ENCODE data around the gene RAPSN. TPM values are rescaled to one million over a fixed set of nuclear protein-coding genes. Genes with fewer than 3 reads are reported as not detected.

Gene RAPSN
- total RNA-seq, 6 experiments from 2014 or later: 0.15 to 0.49 (median 0.25) TPM; not detected in 3

GRCh38 chr11:47392546-47393162 lies 56.3 kb downstream of the RAPSN start:
- intact Hi-C loops (cut with DNase I): no loop called here
- no peak for DNase-seq

DNA sequence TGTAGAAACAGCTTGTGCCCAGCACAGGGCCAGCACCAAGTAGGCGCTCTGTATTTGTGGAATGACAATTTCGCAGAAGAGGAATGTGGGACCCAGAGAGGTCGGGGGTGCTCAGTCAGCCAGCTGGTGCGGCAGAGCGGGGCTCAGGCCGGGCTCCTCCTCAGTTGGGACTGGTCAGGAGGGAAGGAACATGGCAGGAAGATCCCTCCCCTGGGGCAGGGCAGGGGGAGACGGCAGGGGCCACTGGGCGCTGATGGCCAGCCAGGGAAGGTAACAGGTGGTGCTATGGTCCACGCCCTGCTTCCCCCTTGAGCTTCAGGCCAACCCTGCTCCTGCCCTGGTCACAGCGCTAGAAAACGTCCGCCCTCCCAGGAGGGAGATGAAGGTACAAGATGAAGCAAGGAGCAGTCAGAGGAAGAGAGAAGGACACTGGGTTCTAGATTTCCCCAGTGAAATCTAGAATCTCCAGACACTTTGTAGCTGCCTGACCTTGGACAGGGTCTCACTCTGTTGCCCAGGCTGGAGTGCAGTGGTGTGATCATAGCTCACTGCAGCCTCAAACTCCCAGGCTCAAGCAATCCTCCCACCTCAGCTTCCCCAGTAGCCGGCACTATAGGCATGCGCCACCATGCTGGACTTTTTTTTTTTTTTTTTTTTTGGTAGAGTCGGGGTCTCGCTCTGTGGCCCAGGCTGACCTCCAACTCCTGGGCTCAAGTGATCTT lies 57.1 kb downstream of the RAPSN start:
- no peak for ATAC-seq
- TF ChIP-seq CTCF (IDR thresholded peaks at IDR 0.05) (no peak), POLR2A (IDR thresholded peaks at IDR 0.05) (no peak)
- peak in 1 of 3 donors; percentile 52 for DNase-seq
- intact Hi-C loops (cut with DNase I): no loop called here
- Histone ChIP-seq H3K9me3 (no peaks in the 10 kb centered on the region), H3K4me1 (no peaks in the 10 kb centered on the region), H3K27ac (peak overlapping the region in 2 of 3 donors; percentile 19 to 73), H3K4me3 (no peak overlapping the region), H3K36me3 (no peaks in the 10 kb centered on the region), H3K27me3 (no peaks in the 10 kb centered on the region)
- 80% methylated on average over 5 of the region's 16 CpGs for WGBS (ENCODE audit: insufficient coverage, low coverage, low lambda C conversion rate, missing lambda C conversion rate)

More at GRCh38 chr11:47392546-47393162, 56.3 kb downstream of the RAPSN start:
- ATAC-seq: peak in 1 of 4 donors; percentile 15
- Histone ChIP-seq H3K4me3 (no peak overlapping the region), H3K27ac (peak overlapping the region; percentile 19 to 65 (median 21)), H3K27me3 (no peaks in the 10 kb centered on the region), H3K9me3 (no peaks in the 10 kb centered on the region), H3K4me1 (no peaks in the 10 kb centered on the region), H3K36me3 (no peaks in the 10 kb centered on the region)
- TF ChIP-seq CTCF (IDR thresholded peaks at IDR 0.05) (no peak), POLR2A (IDR thresholded peaks at IDR 0.05) (no peak)
- 66% methylated on average over 7 of the region's 14 CpGs for WGBS (ENCODE audit: insufficient coverage, low coverage, low lambda C conversion rate, missing lambda C conversion rate)

DNA sequence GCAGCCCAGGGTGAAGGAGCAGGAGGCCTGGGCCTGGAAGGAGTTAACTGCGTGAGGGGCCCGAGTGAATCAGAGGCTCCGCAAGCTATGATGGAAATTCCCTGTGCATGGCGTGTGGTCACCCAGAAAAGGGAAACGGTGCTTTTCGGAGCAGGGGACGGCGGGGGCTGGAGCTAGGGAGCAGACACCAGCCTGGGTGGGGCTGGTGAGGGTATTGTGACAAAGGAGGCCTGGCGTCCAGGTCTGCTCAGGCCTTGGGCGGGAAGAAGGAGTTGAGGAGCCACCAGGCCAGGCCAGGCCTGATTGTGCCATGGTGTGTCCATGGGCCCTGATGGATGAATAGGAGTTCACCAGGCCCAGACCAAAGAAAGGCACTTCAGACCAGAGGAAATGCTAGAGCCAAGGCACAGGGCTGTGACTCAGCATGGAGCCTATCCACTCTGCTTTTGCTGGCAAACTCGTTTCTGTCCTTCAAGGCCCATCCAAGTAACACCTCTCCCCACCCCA lies 57.8 kb downstream of the RAPSN start:
- Histone ChIP-seq H3K4me1 (no peaks in the 10 kb centered on the region), H3K27me3 (no peaks in the 10 kb centered on the region), H3K27ac (peak overlapping the region in 2 of 3 donors; percentile 19 to 73), H3K36me3 (no peaks in the 10 kb centered on the region), H3K4me3 (no peak overlapping the region), H3K9me3 (no peaks in the 10 kb centered on the region)
- ATAC-seq: peak; percentile 4 to 31 (median 18)
- intact Hi-C loops (cut with DNase I): no loop called here
- no peak for TF ChIP-seq POLR2A (IDR thresholded peaks at IDR 0.05)
- TF ChIP-seq CTCF (IDR thresholded peaks at IDR 0.05): no peak
- peak in 2 of 3 donors; percentile 65 to 74 for DNase-seq
- WGBS (ENCODE audit: insufficient coverage, low coverage, low lambda C conversion rate, missing lambda C conversion rate): 64% methylated on average over 7 of the region's 11 CpGs

- peak overlapping the region in 2 of 3 donors; percentile 19 to 73 for H3K27ac ChIP-seq
- no peak overlapping the region for H3K4me3 ChIP-seq
- TF ChIP-seq POLR2A (IDR thresholded peaks at IDR 0.05) (no peak), CTCF (IDR thresholded peaks at IDR 0.05) (no peak)
- intact Hi-C loops (cut with DNase I): no loop called here
- H3K36me3 ChIP-seq: no peaks in the 10 kb centered on the region
- WGBS (ENCODE audit: insufficient coverage, low coverage, low lambda C conversion rate, missing lambda C conversion rate): 85% methylated on average over 3 of the region's 6 CpGs
- no peaks in the 10 kb centered on the region for H3K4me1 ChIP-seq
- no peaks in the 10 kb centered on the region for H3K9me3 ChIP-seq
- peak in 1 of 3 donors; percentile 37 for DNase-seq
- no peaks in the 10 kb centered on the region for H3K27me3 ChIP-seq
- ATAC-seq: no peak
Measured at GRCh38 chr11:47390422-47390760, 58.5 kb downstream of the RAPSN start.

All from right lobe of liver (tissue), 6 donors.